ENCODE measurements around the gene P2RX2. TPM values are rescaled to one million over a fixed set of nuclear protein-coding genes. Genes with fewer than 3 reads are reported as not detected.

P2RX2 gene
- total RNA-seq, 1 donor from 2014 or later, result not detected

DNA sequence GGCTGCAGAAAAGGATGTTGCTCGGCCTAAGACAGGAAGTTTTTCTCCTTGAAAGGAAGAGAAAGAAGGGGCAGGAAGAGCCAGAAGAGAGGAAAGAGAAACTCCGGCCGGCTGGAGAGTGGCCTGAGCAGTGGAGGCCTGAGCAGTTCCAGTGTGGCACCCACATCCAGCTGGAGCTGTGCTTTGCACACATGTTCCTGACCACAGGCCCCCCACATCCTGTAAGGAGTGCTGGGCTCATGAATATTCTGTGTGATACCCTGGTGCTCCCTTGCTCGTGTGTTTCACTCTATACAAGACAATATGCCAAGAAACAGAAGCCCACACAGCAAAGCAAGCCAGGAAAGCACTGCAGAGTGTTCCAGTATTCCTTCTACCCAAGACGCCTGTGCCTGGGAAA is 41.5 kb downstream of the P2RX2 start:
- DNase-seq (ENCODE audit: low read depth, low spot score), result no peak

- no peak for DNase-seq (ENCODE audit: low read depth, low spot score)
Measured at GRCh38 chr12:132660996-132661395, 42.4 kb downstream of the P2RX2 start.

DNA sequence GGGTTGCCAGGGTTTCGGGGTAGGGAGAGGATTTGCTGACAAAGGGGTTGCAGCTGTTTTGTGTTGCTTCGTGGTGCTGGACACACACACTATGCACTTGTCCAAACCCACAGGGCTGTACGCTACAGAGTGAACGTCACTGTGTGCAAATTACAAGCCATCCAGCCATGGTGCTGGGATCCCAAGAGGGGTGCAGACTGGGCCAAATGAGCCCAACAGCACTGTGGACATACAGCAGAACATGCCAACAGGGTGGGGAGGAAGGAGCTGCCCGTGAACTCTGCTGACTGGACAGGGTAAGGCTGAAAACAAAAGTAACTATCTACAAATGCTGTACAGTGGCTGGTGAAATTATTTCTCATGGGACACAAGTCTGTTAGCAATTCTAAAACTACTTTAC is 43.4 kb downstream of the P2RX2 start:
- DNase-seq (ENCODE audit: low read depth, low spot score), result no peak

- no peak for DNase-seq (ENCODE audit: low read depth, low spot score)
Measured at GRCh38 chr12:132662901-132663755, 44.6 kb downstream of the P2RX2 start.

GRCh38 chr12:132664206-132665148 is 45.9 kb downstream of the P2RX2 start:
- DNase-seq (ENCODE audit: low read depth, low spot score), result no peak

- DNase-seq (ENCODE audit: low read depth, low spot score), result no peak
Measured at GRCh38 chr12:132665149-132665491, 46.5 kb downstream of the P2RX2 start.

DNA sequence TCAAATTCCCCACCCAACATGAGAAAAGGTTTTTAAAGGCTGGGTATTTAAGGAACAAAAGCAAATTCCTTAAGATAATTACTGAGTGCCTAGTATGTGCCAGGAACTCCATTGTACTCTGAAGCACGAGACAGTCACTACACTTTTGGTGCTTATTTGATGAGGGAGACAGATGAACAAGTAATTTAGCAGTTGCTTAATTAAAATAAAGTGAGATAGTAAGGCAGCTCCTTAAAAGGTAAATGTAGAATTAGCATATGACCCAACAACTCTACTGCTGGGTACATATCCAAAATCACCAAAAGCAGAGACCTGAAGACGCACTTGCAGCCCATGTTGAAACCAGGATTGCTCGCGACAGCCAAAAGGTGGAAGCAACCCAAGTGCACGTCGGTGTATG is 47.2 kb downstream of the P2RX2 start:
- DNase-seq (ENCODE audit: low read depth, low spot score), result no peak

- no peak for DNase-seq (ENCODE audit: low read depth, low spot score)
Measured at GRCh38 chr12:132668191-132669088, 49.9 kb downstream of the P2RX2 start.

DNA sequence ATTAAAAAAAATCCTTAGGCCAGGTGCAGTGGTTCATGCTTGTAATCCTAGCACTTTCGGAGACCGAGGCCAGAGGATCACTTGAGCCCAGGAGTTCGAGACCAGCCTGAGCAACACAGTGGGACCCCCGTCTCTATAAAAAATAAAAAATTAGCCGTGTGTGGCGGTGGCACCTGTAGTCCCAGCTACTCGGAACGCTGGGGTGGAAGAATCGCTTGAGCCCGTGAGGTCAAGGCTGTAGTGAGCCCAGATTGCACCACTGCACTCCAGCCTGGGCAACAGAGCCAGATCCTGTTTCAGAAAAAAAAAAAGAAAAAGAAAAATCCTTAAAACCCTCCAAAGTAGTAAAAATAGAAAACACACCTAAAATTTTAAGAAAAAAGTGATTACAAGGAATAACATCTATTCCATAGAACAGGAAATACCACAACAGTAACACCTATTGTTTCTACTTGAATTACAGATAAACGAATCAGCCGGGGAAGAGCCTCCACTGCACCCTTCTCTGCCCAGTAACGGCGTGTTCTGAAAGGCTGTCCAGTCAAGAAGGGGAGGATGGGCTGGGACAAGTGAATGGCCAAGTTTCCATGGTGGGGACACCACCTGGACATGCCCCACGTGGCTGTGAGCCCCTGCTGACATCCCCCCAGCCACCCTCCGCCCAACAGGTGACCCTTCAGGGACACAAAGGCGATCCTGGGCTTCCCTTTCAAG is 50.7 kb downstream of the P2RX2 start:
- no peak for DNase-seq (ENCODE audit: low read depth, low spot score)

Other genes starting within 250 kb of the P2RX2 start
- 4.4 and 5.9 TPM in 2 replicates for gene FBRSL1, start 128.6 kb upstream of the P2RX2 start, total RNA-seq
- gene LRCOL1, start 8.2 kb upstream of the P2RX2 start, total RNA-seq, result 0.14 TPM in 1 of 2 replicates, not detected in the other
- 27.6 and 40.9 TPM in 2 replicates for gene POLE, start 68.6 kb downstream of the P2RX2 start, total RNA-seq
- gene PXMP2, start 68.8 kb downstream of the P2RX2 start, total RNA-seq, result 16.7 and 19.0 TPM in 2 replicates
- gene PGAM5, start 92.1 kb downstream of the P2RX2 start, total RNA-seq, result 89.2 and 100 TPM in 2 replicates
- 45.3 and 78.0 TPM in 2 replicates for gene ANKLE2, start 143.1 kb downstream of the P2RX2 start, total RNA-seq
- 102 and 140 TPM in 2 replicates for gene GOLGA3, start 210.1 kb downstream of the P2RX2 start, total RNA-seq

Data from pulmonary artery endothelial cell (primary cell).